SU-DHL-6 (cell line): ENCODE results near the gene EPHA4.

Source experiments
- H2AFZ ChIP-seq: fragments of 200-600 bp; sonication (generic); 2 replicates; pipeline ENCODE4 v1.6.1; 2014; ENCODE audit warnings: low read depth, mild to moderate bottlenecking, moderate library complexity, mixed read lengths, antibody characterized with exemption, low read length; ENCODE audit not compliant: severe bottlenecking
- H3F3A ChIP-seq: fragments of 200-600 bp; shearing (Covaris generic); 2 replicates; pipeline ENCODE4 v1.6.0; 2016; ENCODE audit warnings: antibody characterized with exemption, mild to moderate bottlenecking; ENCODE audit not compliant: insufficient read depth
- H3K27ac ChIP-seq: fragments of 200-600 bp; sonication (generic); 2 replicates; pipeline ENCODE4 v1.5.1; 2016; ENCODE audit warnings: low read depth, mild to moderate bottlenecking, low read length, moderate library complexity, mixed read lengths
- H3K27me3 ChIP-seq: fragments of 200-600 bp; sonication (generic), shearing (Covaris generic); 2 replicates; pipeline ENCODE4 v1.6.0; 2014; ENCODE audit warnings: mild to moderate bottlenecking, low read length
- H3K36me3 ChIP-seq: fragments of 200-600 bp; sonication (generic); 2 replicates; pipeline ENCODE4 v1.6.1; 2014; ENCODE audit warnings: mild to moderate bottlenecking, low read length, mixed read lengths
- H3K4me2 ChIP-seq: fragments of 300-600, 200-600 bp; shearing (Covaris generic), sonication (generic); 2 replicates; pipeline ENCODE4 v1.6.0; 2014; ENCODE audit warnings: low read length, low read depth, mild to moderate bottlenecking; ENCODE audit not compliant: poor library complexity, severe bottlenecking
- H3K4me3 ChIP-seq: fragments of 200-600 bp; sonication (generic); 2 replicates; pipeline ENCODE4 v1.5.1; 2014; ENCODE audit warnings: antibody characterized with exemption, low read length, mild to moderate bottlenecking, mixed read lengths; ENCODE audit not compliant: insufficient read depth, poor library complexity, severe bottlenecking
- H3K79me2 ChIP-seq: fragments of 200-600 bp; sonication (generic); 2 replicates; pipeline ENCODE4 v1.6.1; 2014; ENCODE audit warnings: mild to moderate bottlenecking, low read length, moderate library complexity; ENCODE audit not compliant: insufficient read depth
- H3K9ac ChIP-seq: fragments of 200-600 bp; sonication (generic); 2 replicates; pipeline ENCODE4 v1.7.0; 2014; ENCODE audit warnings: mild to moderate bottlenecking, low read length
- H3K9me2 ChIP-seq: fragments of 200-600 bp; sonication (generic); replicated peaks from 2 replicates; pipeline ENCODE4 v1.6.1; 2014; ENCODE audit warnings: low read length; ENCODE audit not compliant: insufficient read depth
- H3K9me3 ChIP-seq: fragments of 200-600 bp; sonication (generic); 2 replicates; pipeline ENCODE4 v1.6.1; 2014; ENCODE audit warnings: low read length, mixed read lengths; ENCODE audit not compliant: insufficient read depth
- H4K20me1 ChIP-seq: fragments of 200-600 bp; sonication (generic); 2 replicates; pipeline ENCODE4 v1.6.1; 2014; ENCODE audit warnings: low read depth, mild to moderate bottlenecking, antibody characterized with exemption, low read length, moderate library complexity, mixed read lengths
- CTCF ChIP-seq: fragments of 200-600 bp; sonication (generic); IDR thresholded peaks from one replicate; pipeline ENCODE4 v1.5.1; 2017; ENCODE audit warnings: antibody characterized with exemption, mild to moderate bottlenecking, low read length, moderate library complexity; ENCODE audit not compliant: insufficient read depth, poor library complexity, severe bottlenecking
- EZH2phosphoT487 ChIP-seq: fragments of 200-600 bp; sonication (generic), shearing (Covaris generic); conservative IDR thresholded peaks from 2 replicates; pipeline ENCODE4 v1.6.1; 2018; ENCODE audit warnings: mild to moderate bottlenecking, antibody characterized with exemption, low read length, moderate library complexity, mixed read lengths

EPHA4 gene

GRCh38 chr2:221473451-221473850 is 98.7 kb downstream of the EPHA4 start:
- Histone ChIP-seq H3K9me2 (no peaks in the 10 kb centered on the region), H4K20me1 (no peaks in the 10 kb centered on the region), H3K4me2 (no peak overlapping the region)

GRCh38 chr2:221468317-221468716 is 103.8 kb downstream of the EPHA4 start:
- H3K27ac ChIP-seq: no peak overlapping the region
- no peaks in the 10 kb centered on the region for H3F3A ChIP-seq
- H3K9me3 ChIP-seq: no peaks in the 10 kb centered on the region
- no peak overlapping the region for H3K9ac ChIP-seq
- H3K4me3 ChIP-seq: no peak overlapping the region
- H3K9me2 ChIP-seq: no peaks in the 10 kb centered on the region
- no peak overlapping the region for H2AFZ ChIP-seq
- TF ChIP-seq EZH2phosphoT487 (no peak), CTCF (no peak)
- H3K4me2 ChIP-seq: no peak overlapping the region
- H3K36me3 ChIP-seq: no peaks in the 10 kb centered on the region
- no peaks in the 10 kb centered on the region for H3K79me2 ChIP-seq
- H4K20me1 ChIP-seq: no peaks in the 10 kb centered on the region
- peaks cover 4% of the 10 kb centered on the region; the same call in 1 of the 2 replicates for H3K27me3 ChIP-seq

More at GRCh38 chr2:221473451-221473850, 98.7 kb downstream of the EPHA4 start:
- no peak for TF ChIP-seq CTCF
- no peak for TF ChIP-seq EZH2phosphoT487
- no peaks in the 10 kb centered on the region for H3F3A ChIP-seq
- H3K9me3 ChIP-seq: no peaks in the 10 kb centered on the region
- no peak overlapping the region for H3K4me3 ChIP-seq
- no peak overlapping the region for H2AFZ ChIP-seq
- H3K36me3 ChIP-seq: no peaks in the 10 kb centered on the region
- H3K27ac ChIP-seq: no peak overlapping the region
- no peaks in the 10 kb centered on the region; the same call in 1 of the 2 replicates for H3K27me3 ChIP-seq
- H3K79me2 ChIP-seq: no peaks in the 10 kb centered on the region
- H3K9ac ChIP-seq: no peak overlapping the region

GRCh38 chr2:221467610-221468009 is 104.5 kb downstream of the EPHA4 start:
- Histone ChIP-seq H3K27me3 (peaks cover 4% of the 10 kb centered on the region; the same call in 1 of the 2 replicates), H3K9ac (no peak overlapping the region), H3K79me2 (no peaks in the 10 kb centered on the region), H4K20me1 (no peaks in the 10 kb centered on the region), H3F3A (no peaks in the 10 kb centered on the region), H3K4me2 (no peak overlapping the region), H3K27ac (no peak overlapping the region), H3K36me3 (no peaks in the 10 kb centered on the region), H3K9me2 (no peaks in the 10 kb centered on the region), H3K4me3 (no peak overlapping the region), H3K9me3 (no peaks in the 10 kb centered on the region), H2AFZ (no peak overlapping the region)
- TF ChIP-seq EZH2phosphoT487: no peak
- no peak for TF ChIP-seq CTCF

- no peaks in the 10 kb centered on the region for H3K36me3 ChIP-seq
- no peak overlapping the region for H3K4me2 ChIP-seq
Measured at GRCh38 chr2:221466744-221467143, 105.4 kb downstream of the EPHA4 start.

More at GRCh38 chr2:221466744-221467143, 105.4 kb downstream of the EPHA4 start:
- no peaks in the 10 kb centered on the region for H4K20me1 ChIP-seq
- H3K9me2 ChIP-seq: no peaks in the 10 kb centered on the region
- no peaks in the 10 kb centered on the region for H3K9me3 ChIP-seq
- no peak overlapping the region for H3K9ac ChIP-seq
- no peak overlapping the region for H3K27ac ChIP-seq
- H3K79me2 ChIP-seq: no peaks in the 10 kb centered on the region
- H3K4me3 ChIP-seq: no peak overlapping the region
- H2AFZ ChIP-seq: no peak overlapping the region
- no peaks in the 10 kb centered on the region for H3F3A ChIP-seq
- H3K27me3 ChIP-seq: peaks cover 4% of the 10 kb centered on the region; the same call in 1 of the 2 replicates
- TF ChIP-seq EZH2phosphoT487: no peak
- TF ChIP-seq CTCF: no peak
